ENCODE results near the gene NCOA6.

- TF ChIP-seq CTCF (conservative IDR thresholded peaks at IDR 0.05) (peak; percentile 68), EZH2 (IDR thresholded peaks at IDR 0.05; ENCODE audit: low read depth) (no peak)
Observed at GRCh38 chr20:34708621-34709043, 116.8 kb downstream of the NCOA6 start.

Data from PC-9 (cell line).